GM18508 (cell line): ENCODE measurements around the gene UQCRFS1.
"Not testable (repeated sequence)": the region's sequence is repeated elsewhere in the genome, so short reads cannot be mapped to it uniquely, and the experiment has no call there.

Experiments used
- ATAC-seq: cut with Tn5 transposase; IDR thresholded peaks from one replicate; pipeline ENCODE4 v1.9.1; 2021; ENCODE audit warnings: moderate number of reproducible peaks; ENCODE audit not compliant: insufficient read depth, unreplicated experiment

Gene UQCRFS1

GRCh38 chr19:29212648-29213573 lies at the start of gene UQCRFS1:
Gene UQCRFS1, minus strand, starts transcription at chr19:29213151. Its CDS starts 33 bp downstream, at chr19:29213118.
- peak; percentile 88 for ATAC-seq

- ATAC-seq = no peak
Measured at GRCh38 chr19:29262085-29262484, 49.1 kb upstream of the UQCRFS1 start.

GRCh38 chr19:29260477-29261317 lies 47.7 kb upstream of the UQCRFS1 start:
- no peak for ATAC-seq

- no peak for ATAC-seq
Measured at GRCh38 chr19:29259867-29260281, 46.9 kb upstream of the UQCRFS1 start.

- no peak for ATAC-seq
Measured at GRCh38 chr19:29259153-29259552, 46.2 kb upstream of the UQCRFS1 start.

- ATAC-seq = no peak
Measured at GRCh38 chr19:29256516-29256915, 43.6 kb upstream of the UQCRFS1 start.

- ATAC-seq = no peak
Measured at GRCh38 chr19:29255912-29256311, 43.0 kb upstream of the UQCRFS1 start.

GRCh38 chr19:29255006-29255405 lies 42.1 kb upstream of the UQCRFS1 start:
- ATAC-seq = no peak

GRCh38 chr19:29249798-29250197 lies 36.8 kb upstream of the UQCRFS1 start:
- ATAC-seq = not testable (repeated sequence)

- ATAC-seq = no peak
Measured at GRCh38 chr19:29248332-29248844, 35.4 kb upstream of the UQCRFS1 start.

GRCh38 chr19:29247872-29248271 lies 34.9 kb upstream of the UQCRFS1 start:
- no peak for ATAC-seq

GRCh38 chr19:29247471-29247870 lies 34.5 kb upstream of the UQCRFS1 start:
- ATAC-seq = no peak

- ATAC-seq = no peak
Measured at GRCh38 chr19:29247051-29247450, 34.1 kb upstream of the UQCRFS1 start.

- ATAC-seq = no peak
Measured at GRCh38 chr19:29245215-29245614, 32.3 kb upstream of the UQCRFS1 start.

GRCh38 chr19:29241324-29241723 lies 28.4 kb upstream of the UQCRFS1 start:
- ATAC-seq = no peak

GRCh38 chr19:29239213-29239776 lies 26.3 kb upstream of the UQCRFS1 start:
- no peak for ATAC-seq

- no peak for ATAC-seq
Measured at GRCh38 chr19:29233591-29233990, 20.6 kb upstream of the UQCRFS1 start.

GRCh38 chr19:29232315-29232852 lies 19.4 kb upstream of the UQCRFS1 start:
- ATAC-seq = no peak

GRCh38 chr19:29231306-29231705 lies 18.4 kb upstream of the UQCRFS1 start:
- ATAC-seq = not testable (repeated sequence)

- ATAC-seq = no peak
Measured at GRCh38 chr19:29217616-29218015, 4.7 kb upstream of the UQCRFS1 start.
